Measurements from ENCODE around the gene AMOT. TPM values are rescaled to one million over a fixed set of nuclear protein-coding genes. Genes with fewer than 3 reads are reported as not detected.

Gene AMOT
- total and polyA plus RNA-seq, 2 experiments from 2014 or later = 2.1 to 5.4 TPM

DNA sequence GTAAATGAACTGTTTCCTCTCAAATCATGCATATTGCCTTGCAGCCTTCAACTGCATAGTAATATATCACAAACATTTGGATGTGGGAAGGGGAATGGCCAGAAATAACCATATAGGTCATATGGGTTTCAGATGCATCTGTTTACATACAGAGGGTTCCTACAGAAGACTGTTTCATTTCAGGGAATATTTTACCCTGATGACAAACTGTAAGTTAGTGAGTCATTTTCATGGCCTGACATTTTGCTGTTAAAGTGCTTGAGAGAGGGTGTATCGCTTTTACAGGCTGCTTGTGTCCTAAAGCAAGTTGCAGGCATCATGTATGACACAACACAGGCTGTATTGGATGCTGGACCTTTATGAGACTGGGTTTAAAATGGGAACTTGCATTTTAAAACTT, 25.5 kb upstream of the AMOT start (continued):
- TF ChIP-seq ZNF462 (CRISPR knock-in tag; IDR thresholded peaks at IDR 0.05) (no peak), POLR2AphosphoS5 (IDR thresholded peaks at IDR 0.05; ENCODE audit: low read depth) (no peak), ZNF331 (CRISPR knock-in tag; IDR thresholded peaks at IDR 0.05; ENCODE audit: low read depth) (no peak)

GRCh38 chrX:112865464-112866025, 24.9 kb upstream of the AMOT start:
- Mint-ChIP-seq H3K27me3 (ENCODE audit: insufficient read depth, low read depth, poor library complexity) (no peaks in the 10 kb centered on the region), H3K9me3 (no peaks in the 10 kb centered on the region), H3K36me3 (ENCODE audit: low read depth) (no peaks in the 10 kb centered on the region), H3K4me1 (peaks cover 6% of the 10 kb centered on the region; the same call in 2 of the 3 replicates), H3K27ac (no peak overlapping the region), H3K4me3 (no peak overlapping the region)
- ATAC-seq (no peak), DNase-seq (ENCODE audit: low spot score) (no peak)
- Histone ChIP-seq H3K9me2 (ENCODE audit: insufficient read depth) (no peaks in the 10 kb centered on the region), H3K4me3 (no peak overlapping the region), H4K20me1 (replicated peaks; ENCODE audit: insufficient read depth) (no peaks in the 10 kb centered on the region), H3K36me3 (ENCODE audit: insufficient read depth) (no peaks in the 10 kb centered on the region), H3F3A (replicated peaks; ENCODE audit: low read depth) (no peaks in the 10 kb centered on the region), H3K4me1 (ENCODE audit: insufficient read depth) (no peaks in the 10 kb centered on the region), H3K4me2 (no peak overlapping the region), H2AFZ (no peak overlapping the region), H3K79me2 (replicated peaks; ENCODE audit: insufficient read depth) (no peaks in the 10 kb centered on the region), H3K27ac (ENCODE audit: low read depth) (no peak overlapping the region), H3K27me3 (ENCODE audit: insufficient read depth) (no peaks in the 10 kb centered on the region)
- no peak for TF ChIP-seq JUNB (IDR thresholded peaks at IDR 0.05; ENCODE audit: unreplicated experiment)
- no peak for TF ChIP-seq ETS1 (IDR thresholded peaks at IDR 0.05)
- no peak for TF ChIP-seq ZNF331 (CRISPR knock-in tag; IDR thresholded peaks at IDR 0.05; ENCODE audit: low read depth)
- no peak for TF ChIP-seq REST (IDR thresholded peaks at IDR 0.05; ENCODE audit: unreplicated experiment)
- no peak for TF ChIP-seq EZH2 (IDR thresholded peaks at IDR 0.05; ENCODE audit: low read depth, unreplicated experiment)
- TF ChIP-seq EZH2phosphoT487 (IDR thresholded peaks at IDR 0.05; ENCODE audit: unreplicated experiment) = no peak
- TF ChIP-seq POLR2AphosphoS5 (IDR thresholded peaks at IDR 0.05; ENCODE audit: low read depth) = no peak
- no peak for TF ChIP-seq NANOG (IDR thresholded peaks at IDR 0.05; ENCODE audit: borderline replicate concordance)
- no peak for TF ChIP-seq ZNF114 (CRISPR knock-in tag; IDR thresholded peaks at IDR 0.05)

Measured in GM23338 (cell line).